ENCODE data around the gene ADRB2. TPM values are rescaled to one million over a fixed set of nuclear protein-coding genes. Genes with fewer than 3 reads are reported as not detected.

Gene ADRB2
- total RNA-seq, 2 experiments from 2014 or later, result 4.4 to 16.8 TPM

GRCh38 chr5:148858547-148858946 is 32.1 kb downstream of the ADRB2 start:
- TF ChIP-seq CTCF (conservative IDR thresholded peaks at IDR 0.05; ENCODE audit: low read length) (no peak), EZH2phosphoT487 (IDR thresholded peaks at IDR 0.05; ENCODE audit: borderline replicate concordance, low read depth, low read length) (no peak)
- Histone ChIP-seq H4K20me1 (ENCODE audit: insufficient read depth, low read length) (no peaks in the 10 kb centered on the region), H3K9me3 (ENCODE audit: low read length) (no peaks in the 10 kb centered on the region), H3K9me2 (ENCODE audit: insufficient read depth, low read length) (no peaks in the 10 kb centered on the region), H3K27ac (ENCODE audit: low read depth, low read length, poor library complexity, severe bottlenecking) (no peak overlapping the region), H3K4me2 (ENCODE audit: low read length) (no peak overlapping the region), H3K79me2 (ENCODE audit: insufficient read depth, low read depth, low read length) (no peaks in the 10 kb centered on the region), H2AFZ (ENCODE audit: low read length) (no peak overlapping the region), H3K4me1 (ENCODE audit: insufficient read depth, low read length, poor library complexity, severe bottlenecking) (peaks cover 5% of the 10 kb centered on the region), H3K36me3 (ENCODE audit: insufficient read depth, low read length) (no peaks in the 10 kb centered on the region), H3K4me3 (ENCODE audit: low read depth, low read length, poor library complexity, severe bottlenecking) (no peak overlapping the region)
- intact Hi-C loops (cut with micrococcal nuclease; ENCODE audit: unreplicated experiment), result no loop called here
- CTCF ChIA-PET (ENCODE audit: unreplicated experiment), result no interaction called here
- BruUV-seq (replicated peaks), result no TSS peak
- DNase-seq (ENCODE audit: low spot score), result no peak
- POLR2A ChIA-PET, result interaction anchor here (1.0 kb wide), 1 partner anchor 9 kb away, joined by 3 read pairs; no protein-coding TSS in a partner anchor

- Histone ChIP-seq H3K9me2 (ENCODE audit: insufficient read depth, low read length) (no peaks in the 10 kb centered on the region), H3K4me3 (ENCODE audit: low read depth, low read length, poor library complexity, severe bottlenecking) (no peak overlapping the region), H3K9me3 (ENCODE audit: low read length) (no peaks in the 10 kb centered on the region), H3K27ac (ENCODE audit: low read depth, low read length, poor library complexity, severe bottlenecking) (no peak overlapping the region), H3K4me1 (ENCODE audit: insufficient read depth, low read length, poor library complexity, severe bottlenecking) (no peaks in the 10 kb centered on the region), H4K20me1 (ENCODE audit: insufficient read depth, low read length) (no peaks in the 10 kb centered on the region), H3K4me2 (ENCODE audit: low read length) (no peak overlapping the region), H3K79me2 (ENCODE audit: insufficient read depth, low read depth, low read length) (no peaks in the 10 kb centered on the region), H3K36me3 (ENCODE audit: insufficient read depth, low read length) (no peaks in the 10 kb centered on the region), H2AFZ (ENCODE audit: low read length) (no peak overlapping the region)
- no peak for DNase-seq (ENCODE audit: low spot score)
- POLR2A ChIA-PET, result interaction anchor here (1.0 kb wide), 1 partner anchor 10 kb away, joined by 3 read pairs; no protein-coding TSS in a partner anchor
- CTCF ChIA-PET (ENCODE audit: unreplicated experiment), result interaction anchor here (0.6 kb wide), 1 partner anchor 750 kb away, joined by 3 read pairs; no protein-coding TSS in a partner anchor
- no TSS peak for BruUV-seq (replicated peaks)
- intact Hi-C loops (cut with micrococcal nuclease; ENCODE audit: unreplicated experiment), result no loop called here
- TF ChIP-seq EZH2phosphoT487 (IDR thresholded peaks at IDR 0.05; ENCODE audit: borderline replicate concordance, low read depth, low read length) (no peak), CTCF (conservative IDR thresholded peaks at IDR 0.05; ENCODE audit: low read length) (no peak)
These were observed 33.3 kb downstream of the ADRB2 start for GRCh38 chr5:148859703-148860102.

- Histone ChIP-seq H3K4me2 (ENCODE audit: low read length) (no peak overlapping the region), H3K4me3 (ENCODE audit: low read depth, low read length, poor library complexity, severe bottlenecking) (no peak overlapping the region), H3K79me2 (ENCODE audit: insufficient read depth, low read depth, low read length) (no peaks in the 10 kb centered on the region), H3K36me3 (ENCODE audit: insufficient read depth, low read length) (no peaks in the 10 kb centered on the region), H3K9me3 (ENCODE audit: low read length) (no peaks in the 10 kb centered on the region), H3K9me2 (ENCODE audit: insufficient read depth, low read length) (no peaks in the 10 kb centered on the region), H4K20me1 (ENCODE audit: insufficient read depth, low read length) (no peaks in the 10 kb centered on the region), H3K4me1 (ENCODE audit: insufficient read depth, low read length, poor library complexity, severe bottlenecking) (no peaks in the 10 kb centered on the region), H3K27ac (ENCODE audit: low read depth, low read length, poor library complexity, severe bottlenecking) (no peak overlapping the region), H2AFZ (ENCODE audit: low read length) (no peak overlapping the region)
- intact Hi-C loops (cut with micrococcal nuclease; ENCODE audit: unreplicated experiment), result no loop called here
- BruUV-seq (replicated peaks), result no TSS peak
- TF ChIP-seq CTCF (conservative IDR thresholded peaks at IDR 0.05; ENCODE audit: low read length) (no peak), EZH2phosphoT487 (IDR thresholded peaks at IDR 0.05; ENCODE audit: borderline replicate concordance, low read depth, low read length) (no peak)
- ChIA-PET POLR2A (interaction anchor here (0.7 kb wide), 2 partner anchors 13 to 434 kb away, joined by 3 read pairs; no protein-coding TSS in a partner anchor), CTCF (ENCODE audit: unreplicated experiment) (no interaction called here)
- no peak for DNase-seq (ENCODE audit: low spot score)
These were observed 34.2 kb downstream of the ADRB2 start for GRCh38 chr5:148860599-148860998.
